ENCODE results near the gene RPRD1B.

GRCh38 chr20:38005903-38006302, 27.6 kb upstream of the RPRD1B start:
- no peak for TF ChIP-seq CTCF (IDR thresholded peaks at IDR 0.05; ENCODE audit: low read depth, low read length, missing input control)
- no peak for TF ChIP-seq JUND (IDR thresholded peaks at IDR 0.05)
- TF ChIP-seq YY1 (IDR thresholded peaks at IDR 0.05) = no peak
- TF ChIP-seq FOXA2 (IDR thresholded peaks at IDR 0.05) = no peak
- no peak for TF ChIP-seq REST (IDR thresholded peaks at IDR 0.05)
- no peak for TF ChIP-seq SP1 (IDR thresholded peaks at IDR 0.05)
- TF ChIP-seq EGR1 (IDR thresholded peaks at IDR 0.05; ENCODE audit: low read depth in 2 of 2) = no peak
- TF ChIP-seq MAX (IDR thresholded peaks at IDR 0.05) = no peak
- no peak for TF ChIP-seq ZBTB33 (IDR thresholded peaks at IDR 0.05)
- TF ChIP-seq FOXA1 (IDR thresholded peaks at IDR 0.05) = no peak
- no peak for TF ChIP-seq GABPA (IDR thresholded peaks at IDR 0.05 in 1 of 2, conservative IDR thresholded peaks at IDR 0.05 in 1 of 2)
- no peak for TF ChIP-seq TAF1 (conservative IDR thresholded peaks at IDR 0.05)
- TF ChIP-seq RXRA (IDR thresholded peaks at IDR 0.05) = no peak
